HG03439 (cell line): Measurements from ENCODE around the gene NECTIN2.
"Not testable (repeated sequence)": the region's sequence is repeated elsewhere in the genome, so short reads cannot be mapped to it uniquely, and the experiment has no call there.

Experiments used
- ATAC-seq: cut with Tn5 transposase; IDR thresholded peaks from one replicate; pipeline ENCODE4 v1.9.1; 2021; ENCODE audit warnings: mild to moderate bottlenecking, moderate library complexity; ENCODE audit not compliant: unreplicated experiment

Gene NECTIN2

GRCh38 chr19:44904426-44904994, 58.4 kb downstream of the NECTIN2 start:
- no peak for ATAC-seq

GRCh38 chr19:44905437-44906160, 59.5 kb downstream of the NECTIN2 start, which contains the start of gene APOE:
TSS of gene APOE (plus strand) at chr19:44905796. CDS start at chr19:44906625, 829 bp downstream.
- no peak for ATAC-seq

- no peak for ATAC-seq
These were observed 61.5 kb downstream of the NECTIN2 start for GRCh38 chr19:44907613-44908012.

GRCh38 chr19:44908074-44908835, 62.2 kb downstream of the NECTIN2 start:
- no peak for ATAC-seq

- no peak for ATAC-seq
These were observed 62.8 kb downstream of the NECTIN2 start for GRCh38 chr19:44908836-44909261.

- ATAC-seq: no peak
These were observed 63.7 kb downstream of the NECTIN2 start for GRCh38 chr19:44909775-44910174.

GRCh38 chr19:44911896-44912295, 65.8 kb downstream of the NECTIN2 start:
- ATAC-seq: not testable (repeated sequence)

GRCh38 chr19:44912854-44913253, 66.8 kb downstream of the NECTIN2 start:
- ATAC-seq: no peak

GRCh38 chr19:44913512-44914432, 67.7 kb downstream of the NECTIN2 start:
- not testable (repeated sequence) for ATAC-seq

- peak; percentile 82 for ATAC-seq
These were observed 68.5 kb downstream of the NECTIN2 start, which contains the start of gene APOC1 for GRCh38 chr19:44914433-44915206. TSS of gene APOC1 (plus strand) at chr19:44914608. CDS start at chr19:44914892, 284 bp downstream.

- ATAC-seq: no peak
These were observed 78.2 kb downstream of the NECTIN2 start for GRCh38 chr19:44924243-44924725.

GRCh38 chr19:44925114-44925891, 79.2 kb downstream of the NECTIN2 start:
- no peak for ATAC-seq

- not testable (repeated sequence) for ATAC-seq
These were observed 80.4 kb downstream of the NECTIN2 start for GRCh38 chr19:44926245-44927077.

- no peak for ATAC-seq
These were observed 81.6 kb downstream of the NECTIN2 start for GRCh38 chr19:44927746-44928145.

GRCh38 chr19:44930088-44930487, 84.0 kb downstream of the NECTIN2 start:
- no peak for ATAC-seq

- ATAC-seq: no peak
These were observed 85.4 kb downstream of the NECTIN2 start for GRCh38 chr19:44931541-44931940.
